Right atrium auricular region (tissue), 2 donors: Measurements from ENCODE around the gene POLR2H. TPM values are rescaled to one million over a fixed set of nuclear protein-coding genes. Genes with fewer than 3 reads are reported as not detected.

ENCODE experiments used
- DNase-seq: peaks from one replicate; pipeline ENCODE4 v3.0.0-alpha.2; 2019; ENCODE audit warnings: low spot score
- H3K27ac ChIP-seq, 2 donors: fragments of 200-600 bp; sonication (generic); 1 replicate in 1 of 2; 2 replicates in 1 of 2; pipeline ENCODE4 v1.5.1; 2016 to 2019
- H3K27me3 ChIP-seq, 2 donors: fragments of 200-600 bp; sonication (generic); one replicate each; pipeline versions ENCODE4 v1.5.1 to v1.6.0; 2017 to 2019
- H3K36me3 ChIP-seq: fragments of 200-600 bp; sonication (generic); one replicate; pipeline ENCODE4 v1.5.1; 2016
- H3K4me1 ChIP-seq, 2 donors: fragments of 200-600 bp; sonication (generic); one replicate each; pipeline versions ENCODE4 v1.5.1 to v1.6.0; 2017 to 2019
- H3K4me3 ChIP-seq, 2 donors: fragments of 200-600 bp; sonication (generic); 1 replicate in 1 of 2; 2 replicates in 1 of 2; pipeline ENCODE4 v1.5.1; 2017 to 2019; ENCODE audit warnings: mild to moderate bottlenecking in 1 of 2, moderate library complexity in 1 of 2
- H3K9me3 ChIP-seq, 2 donors: fragments of 200-600 bp; sonication (generic); one replicate each; pipeline ENCODE4 v1.5.1; 2019
- CTCF ChIP-seq, 2 donors: fragments of 200-600 bp; sonication (generic); IDR thresholded peaks; one replicate each; pipeline ENCODE4 v1.5.1; 2019; ENCODE audit warnings: antibody characterized with exemption in 2 of 2
- total RNA-seq, 2 donors: library from RNA; depleted of rRNA; stranded (reverse); fragments of >200 nt; gene quantifications; one replicate each; pipeline ENCODE4 v1.1.0, GENCODE V29; 2016

The POLR2H gene
- total RNA-seq, 2 donors from 2014 or later: 26.8 to 35.5 TPM

- no peak overlapping the region for H3K4me3 ChIP-seq
- peak overlapping the region; percentile 14 to 26 for H3K27ac ChIP-seq
- no peak for DNase-seq
- no peak for TF ChIP-seq CTCF (IDR thresholded peaks at IDR 0.05)
- no peaks in the 10 kb centered on the region for H3K27me3 ChIP-seq
- peaks cover 81% of the 10 kb centered on the region for H3K36me3 ChIP-seq
- H3K4me1 ChIP-seq: peaks cover 0 to 35% of the 10 kb centered on the region in 2 donors
- H3K9me3 ChIP-seq: no peaks in the 10 kb centered on the region
Measured at GRCh38 chr3:184332370-184333090, 29.0 kb upstream of the POLR2H start.

GRCh38 chr3:184333190-184333589 is 28.3 kb upstream of the POLR2H start:
- no peak for DNase-seq
- H3K9me3 ChIP-seq: no peaks in the 10 kb centered on the region
- H3K27ac ChIP-seq: peak overlapping the region; percentile 14 to 26
- no peak overlapping the region for H3K4me3 ChIP-seq
- peaks cover 0 to 42% of the 10 kb centered on the region in 2 donors for H3K4me1 ChIP-seq
- peaks cover 74% of the 10 kb centered on the region for H3K36me3 ChIP-seq
- TF ChIP-seq CTCF (IDR thresholded peaks at IDR 0.05): no peak
- no peaks in the 10 kb centered on the region for H3K27me3 ChIP-seq

GRCh38 chr3:184333700-184334099 is 27.8 kb upstream of the POLR2H start:
- H3K36me3 ChIP-seq: peaks cover 69% of the 10 kb centered on the region
- H3K27me3 ChIP-seq: no peaks in the 10 kb centered on the region
- H3K4me1 ChIP-seq: peaks cover 0 to 47% of the 10 kb centered on the region in 2 donors
- no peak for DNase-seq
- no peak for TF ChIP-seq CTCF (IDR thresholded peaks at IDR 0.05)
- no peak overlapping the region for H3K4me3 ChIP-seq
- no peaks in the 10 kb centered on the region for H3K9me3 ChIP-seq
- H3K27ac ChIP-seq: peak overlapping the region in 1 of 2 donors; percentile 14

- no peak overlapping the region for H3K4me3 ChIP-seq
- DNase-seq: no peak
- no peak for TF ChIP-seq CTCF (IDR thresholded peaks at IDR 0.05)
- H3K9me3 ChIP-seq: no peaks in the 10 kb centered on the region
- peaks cover 60% of the 10 kb centered on the region for H3K36me3 ChIP-seq
- H3K4me1 ChIP-seq: peaks cover 0 to 56% of the 10 kb centered on the region in 2 donors
- no peaks in the 10 kb centered on the region for H3K27me3 ChIP-seq
- peak overlapping the region; percentile 98 to 99 for H3K27ac ChIP-seq
Measured at GRCh38 chr3:184334470-184335158, 26.9 kb upstream of the POLR2H start.

GRCh38 chr3:184335291-184335660 is 26.2 kb upstream of the POLR2H start:
- peaks cover 53% of the 10 kb centered on the region for H3K36me3 ChIP-seq
- no peaks in the 10 kb centered on the region for H3K27me3 ChIP-seq
- H3K27ac ChIP-seq: peak overlapping the region; percentile 98 to 99
- no peak for DNase-seq
- H3K9me3 ChIP-seq: no peaks in the 10 kb centered on the region
- no peak for TF ChIP-seq CTCF (IDR thresholded peaks at IDR 0.05)
- peak overlapping the region in 1 of 2 donors; percentile 84 for H3K4me3 ChIP-seq
- peaks cover 0 to 59% of the 10 kb centered on the region in 2 donors for H3K4me1 ChIP-seq
